Measurements from ENCODE around the gene GAS2L3.
"Not testable (repeated sequence)": the region's sequence is repeated elsewhere in the genome, so short reads cannot be mapped to it uniquely, and the experiment has no call there.

GAS2L3 gene

DNA sequence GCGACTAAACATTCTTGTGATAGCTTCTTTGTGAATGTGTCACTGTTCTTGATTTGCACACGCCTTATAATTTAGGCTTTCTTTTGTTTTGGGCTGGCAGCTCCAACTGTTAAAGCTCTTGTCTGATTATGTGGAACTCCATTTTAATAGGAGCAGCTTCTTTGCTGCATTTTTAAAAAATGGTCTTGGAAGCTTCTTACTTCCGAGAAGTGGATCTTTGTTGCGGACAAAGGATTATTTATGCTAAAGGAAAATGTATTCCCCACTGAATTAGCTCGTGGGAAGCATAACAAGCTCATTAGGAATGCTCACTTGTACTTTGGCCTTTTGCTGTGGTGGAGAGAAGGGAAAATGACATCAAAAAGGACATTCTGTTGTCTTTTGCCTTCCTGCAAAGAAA, 20.0 kb downstream of the GAS2L3 start:
- no peak overlapping the region for H3K27ac Mint-ChIP-seq
- peaks cover 42% of the 10 kb centered on the region for H3K36me3 Mint-ChIP-seq (ENCODE audit: low read depth)
- peaks cover 22% of the 10 kb centered on the region for H3K9me3 Mint-ChIP-seq
- no peaks in the 10 kb centered on the region for H3K27me3 Mint-ChIP-seq
- no peaks in the 10 kb centered on the region for H3K4me1 Mint-ChIP-seq (ENCODE audit: low read depth)
- intact Hi-C loops (cut with micrococcal nuclease): no loop called here
- no peak overlapping the region for H3K4me3 Mint-ChIP-seq

DNA sequence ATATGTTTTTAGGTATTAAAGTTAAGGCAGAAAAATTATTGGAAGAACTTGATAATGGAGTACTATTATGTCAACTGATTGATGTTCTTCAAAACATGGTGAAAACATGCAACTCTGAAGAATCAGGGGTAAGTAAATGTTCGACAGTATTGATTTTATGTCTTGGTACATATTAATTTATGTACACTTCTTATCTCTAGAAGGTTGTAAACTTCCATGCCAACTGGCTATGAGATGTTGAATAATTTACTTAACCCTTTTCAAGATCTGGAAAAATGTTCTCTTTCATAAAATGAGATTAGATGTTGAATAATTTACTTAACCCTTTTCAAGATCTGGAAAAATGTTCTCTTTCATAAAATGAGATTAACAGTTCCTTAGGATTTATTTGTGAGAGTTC, 28.1 kb downstream of the GAS2L3 start:
- peaks cover 21% of the 10 kb centered on the region for H3K4me1 Mint-ChIP-seq (ENCODE audit: low read depth)
- no peak overlapping the region for H3K4me3 Mint-ChIP-seq
- no peak overlapping the region for H3K27ac Mint-ChIP-seq
- H3K9me3 Mint-ChIP-seq: no peaks in the 10 kb centered on the region
- intact Hi-C loops (cut with micrococcal nuclease): no loop called here
- H3K27me3 Mint-ChIP-seq: no peaks in the 10 kb centered on the region
- H3K36me3 Mint-ChIP-seq (ENCODE audit: low read depth): peaks cover 60% of the 10 kb centered on the region

DNA sequence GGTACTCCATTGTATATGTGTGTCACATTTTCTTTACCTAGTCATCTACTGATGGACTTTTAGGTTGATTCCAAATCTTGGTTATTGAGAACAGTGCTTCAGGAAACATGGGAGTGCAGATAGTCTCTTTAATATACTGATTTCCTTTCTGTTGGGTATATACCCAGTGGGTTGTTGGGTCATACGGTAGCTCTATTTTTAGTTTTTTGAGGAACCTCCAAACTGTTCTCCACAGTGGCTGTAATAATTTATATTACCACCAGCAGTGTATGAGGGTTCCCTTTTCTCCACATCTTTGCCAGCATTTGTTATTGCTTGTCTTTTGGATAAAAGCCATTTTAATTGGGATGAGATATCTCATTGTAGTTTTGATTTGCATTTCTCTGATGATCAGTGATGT, 29.5 kb downstream of the GAS2L3 start:
- intact Hi-C loops (cut with micrococcal nuclease); H3K4me3 Mint-ChIP-seq; H3K9me3 Mint-ChIP-seq; H3K27ac Mint-ChIP-seq; H3K27me3 Mint-ChIP-seq: not testable (repeated sequence)
- Mint-ChIP-seq H3K36me3 (ENCODE audit: low read depth) (peaks cover 73% of the 10 kb centered on the region), H3K4me1 (ENCODE audit: low read depth) (peaks cover 35% of the 10 kb centered on the region)

DNA sequence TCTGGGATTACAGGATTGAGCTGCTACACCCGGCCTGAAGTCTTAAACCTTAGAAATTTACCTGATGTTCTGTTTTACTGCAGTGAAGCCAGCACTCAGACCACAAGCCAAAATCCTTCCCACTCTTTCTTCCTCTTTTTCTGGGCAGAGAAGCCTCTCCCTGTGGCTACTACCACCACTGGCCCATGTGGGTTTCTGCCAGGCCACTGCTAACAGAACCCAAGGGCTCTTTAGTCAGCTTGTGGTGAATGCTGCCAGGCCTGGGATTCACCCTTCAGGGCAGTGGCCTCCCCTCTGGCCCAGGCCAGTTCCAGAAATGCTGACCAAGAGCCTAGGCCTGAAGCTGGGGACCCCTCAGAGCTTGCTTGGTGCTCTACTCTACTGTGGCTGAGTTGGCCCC, 35.3 kb downstream of the GAS2L3 start:
- peak overlapping the region; percentile 85 for H3K27ac Mint-ChIP-seq
- H3K27me3 Mint-ChIP-seq: no peaks in the 10 kb centered on the region
- no peaks in the 10 kb centered on the region for H3K9me3 Mint-ChIP-seq
- H3K36me3 Mint-ChIP-seq (ENCODE audit: low read depth): peaks cover 60% of the 10 kb centered on the region
- peaks cover 53% of the 10 kb centered on the region for H3K4me1 Mint-ChIP-seq (ENCODE audit: low read depth)
- H3K4me3 Mint-ChIP-seq: peak overlapping the region; percentile 41
- intact Hi-C loops (cut with micrococcal nuclease): loop anchor here (5.0 kb wide), 1 partner anchor 41 kb away; no protein-coding TSS in a partner anchor

DNA sequence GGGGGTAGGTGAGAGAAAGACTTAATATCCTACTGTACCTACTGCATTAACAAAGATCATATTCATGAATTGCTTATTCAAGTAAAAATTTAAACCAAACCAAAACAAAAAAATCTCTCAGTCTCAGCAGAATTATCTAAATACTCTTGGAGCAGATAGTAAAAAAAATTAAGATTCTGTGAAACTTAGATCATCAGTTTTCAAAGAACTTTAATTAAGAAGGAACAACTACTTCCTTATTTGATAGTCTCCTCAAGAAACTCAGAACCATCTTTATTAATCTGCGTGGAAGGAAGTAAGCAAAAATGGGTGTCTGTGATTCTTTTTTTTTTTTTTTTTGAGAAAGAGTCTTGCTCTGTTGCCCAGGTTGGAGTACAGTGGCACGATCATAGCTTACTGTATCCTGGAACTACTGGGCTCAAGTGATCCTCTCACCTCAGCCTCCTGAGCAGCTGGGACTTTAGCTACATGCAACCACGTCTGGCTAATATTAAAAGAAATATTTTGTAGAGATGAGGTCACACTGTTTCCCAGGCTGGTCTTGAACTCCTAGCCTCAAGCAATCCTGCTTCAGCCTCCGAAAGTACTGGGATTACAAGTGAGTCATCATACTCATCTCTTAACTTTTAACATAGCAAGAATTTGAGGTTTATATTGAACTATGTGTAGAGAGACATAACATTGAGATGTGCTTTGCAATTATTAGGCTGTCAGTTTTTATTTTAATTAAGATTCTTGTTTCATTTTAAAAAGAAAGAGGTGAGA, 37.4 kb downstream of the GAS2L3 start:
- peaks cover 50% of the 10 kb centered on the region for H3K4me1 Mint-ChIP-seq (ENCODE audit: low read depth)
- intact Hi-C loops (cut with micrococcal nuclease): no loop called here
- H3K36me3 Mint-ChIP-seq (ENCODE audit: low read depth): peaks cover 54% of the 10 kb centered on the region
- H3K4me3 Mint-ChIP-seq: peak overlapping the region; percentile 23
- H3K27me3 Mint-ChIP-seq: no peaks in the 10 kb centered on the region
- H3K27ac Mint-ChIP-seq: peak overlapping the region; percentile 85
- H3K9me3 Mint-ChIP-seq: no peaks in the 10 kb centered on the region

DNA sequence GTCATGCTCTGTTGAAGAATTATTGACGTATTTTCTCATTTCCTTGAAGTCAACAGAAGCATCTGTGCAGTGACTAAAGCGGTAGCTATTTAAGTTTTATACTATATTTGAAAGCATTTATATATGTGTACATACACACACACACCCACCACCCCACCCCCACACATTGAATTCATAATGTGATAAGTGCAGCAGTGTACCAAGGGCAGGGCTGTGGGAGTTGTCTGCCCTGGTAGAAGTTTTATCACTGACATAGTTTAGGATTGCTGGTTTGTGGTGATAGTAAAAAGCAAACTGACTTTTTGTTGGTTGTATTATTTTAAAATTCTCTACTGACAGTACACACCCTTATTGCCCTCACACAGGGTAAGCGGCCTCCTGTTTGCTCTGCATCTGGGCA, 39.1 kb downstream of the GAS2L3 start:
- Mint-ChIP-seq H3K36me3 (ENCODE audit: low read depth) (peaks cover 52% of the 10 kb centered on the region), H3K27ac (no peak overlapping the region), H3K4me3 (no peak overlapping the region), H3K27me3 (no peaks in the 10 kb centered on the region), H3K4me1 (ENCODE audit: low read depth) (peaks cover 35% of the 10 kb centered on the region), H3K9me3 (no peaks in the 10 kb centered on the region)
- intact Hi-C loops (cut with micrococcal nuclease): no loop called here

DNA sequence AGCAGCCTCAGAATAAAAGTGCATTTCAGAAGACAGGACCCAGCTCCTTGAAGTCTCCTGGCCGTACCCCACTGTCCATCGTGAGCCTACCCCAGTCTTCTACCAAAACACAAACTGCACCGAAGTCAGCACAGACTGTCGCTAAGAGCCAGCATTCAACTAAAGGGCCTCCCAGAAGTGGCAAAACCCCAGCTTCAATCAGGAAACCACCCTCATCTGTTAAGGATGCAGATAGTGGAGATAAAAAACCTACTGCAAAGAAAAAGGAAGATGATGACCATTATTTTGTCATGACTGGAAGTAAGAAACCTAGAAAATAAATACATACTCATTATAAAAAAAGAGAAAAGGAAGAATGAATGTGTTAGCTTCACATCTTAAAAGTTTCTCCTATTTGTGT, 51.1 kb downstream of the GAS2L3 start:
- H3K27me3 Mint-ChIP-seq: no peaks in the 10 kb centered on the region
- intact Hi-C loops (cut with micrococcal nuclease): no loop called here
- no peaks in the 10 kb centered on the region for H3K4me1 Mint-ChIP-seq (ENCODE audit: low read depth)
- no peak overlapping the region for H3K27ac Mint-ChIP-seq
- peaks cover 13% of the 10 kb centered on the region for H3K36me3 Mint-ChIP-seq (ENCODE audit: low read depth)
- H3K9me3 Mint-ChIP-seq: no peaks in the 10 kb centered on the region
- no peak overlapping the region for H3K4me3 Mint-ChIP-seq

DNA sequence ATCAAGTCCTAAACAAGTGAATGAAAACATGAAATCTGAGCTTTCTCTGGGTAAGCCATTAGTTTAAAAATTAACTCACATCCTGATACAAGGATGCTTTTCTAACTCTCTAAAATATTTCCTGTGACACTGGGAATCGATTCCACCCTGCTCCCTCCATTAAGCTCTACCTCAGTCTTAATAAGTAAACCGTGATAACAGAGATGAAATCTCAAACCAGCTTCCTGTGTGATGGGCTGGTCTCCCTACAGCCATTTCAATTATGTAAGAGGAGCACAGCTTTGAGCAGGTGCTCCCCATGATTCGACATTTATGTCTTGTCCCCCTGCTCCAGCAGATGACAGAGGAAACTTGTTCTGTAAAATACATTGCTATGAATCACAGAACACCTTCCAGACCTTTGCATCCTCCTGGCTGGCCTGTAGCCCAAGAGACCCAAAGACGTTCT, 59.0 kb downstream of the GAS2L3 start:
- Mint-ChIP-seq H3K27ac (no peak overlapping the region), H3K4me3 (no peak overlapping the region), H3K27me3 (no peaks in the 10 kb centered on the region), H3K36me3 (ENCODE audit: low read depth) (peaks cover 13% of the 10 kb centered on the region), H3K9me3 (no peaks in the 10 kb centered on the region), H3K4me1 (ENCODE audit: low read depth) (peaks cover 11% of the 10 kb centered on the region)
- intact Hi-C loops (cut with micrococcal nuclease): no loop called here

DNA sequence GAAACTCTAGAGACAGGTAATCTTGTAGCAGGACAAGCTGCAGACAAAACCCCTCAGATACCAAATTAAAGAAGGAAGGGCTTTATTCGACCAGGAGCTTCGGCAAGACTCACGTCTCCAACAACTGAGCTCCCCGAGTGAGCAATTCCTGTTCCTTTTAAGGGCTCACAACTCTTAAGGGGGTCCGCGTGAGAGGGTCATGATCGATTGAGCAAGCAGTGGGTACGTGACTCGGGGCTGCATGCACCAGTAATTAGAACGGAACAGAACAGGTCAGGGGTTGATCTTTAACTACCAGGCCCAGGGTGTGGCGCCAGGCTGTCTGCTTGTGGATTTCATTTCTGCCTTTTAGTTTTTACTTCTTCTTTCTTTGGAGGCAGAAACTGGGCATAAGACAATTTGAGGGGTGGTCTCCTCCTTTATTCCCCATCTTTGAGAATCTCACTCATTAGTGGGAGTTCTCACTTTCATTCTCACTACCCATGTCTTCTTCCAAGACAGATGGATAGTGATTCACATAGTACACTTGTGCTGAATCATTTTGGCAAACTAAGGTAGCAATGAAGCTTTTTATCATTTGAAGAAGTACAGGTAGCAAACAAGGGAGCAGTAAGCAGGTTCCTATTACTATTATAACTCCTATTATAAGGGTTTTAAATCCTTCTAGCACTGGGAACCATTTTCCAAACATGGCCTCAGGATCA, 59.8 kb downstream of the GAS2L3 start:
- H3K36me3 Mint-ChIP-seq (ENCODE audit: low read depth): peaks cover 13% of the 10 kb centered on the region
- H3K4me1 Mint-ChIP-seq (ENCODE audit: low read depth): peaks cover 11% of the 10 kb centered on the region
- H3K27ac Mint-ChIP-seq; intact Hi-C loops (cut with micrococcal nuclease); H3K4me3 Mint-ChIP-seq; H3K27me3 Mint-ChIP-seq; H3K9me3 Mint-ChIP-seq: not testable (repeated sequence)

DNA sequence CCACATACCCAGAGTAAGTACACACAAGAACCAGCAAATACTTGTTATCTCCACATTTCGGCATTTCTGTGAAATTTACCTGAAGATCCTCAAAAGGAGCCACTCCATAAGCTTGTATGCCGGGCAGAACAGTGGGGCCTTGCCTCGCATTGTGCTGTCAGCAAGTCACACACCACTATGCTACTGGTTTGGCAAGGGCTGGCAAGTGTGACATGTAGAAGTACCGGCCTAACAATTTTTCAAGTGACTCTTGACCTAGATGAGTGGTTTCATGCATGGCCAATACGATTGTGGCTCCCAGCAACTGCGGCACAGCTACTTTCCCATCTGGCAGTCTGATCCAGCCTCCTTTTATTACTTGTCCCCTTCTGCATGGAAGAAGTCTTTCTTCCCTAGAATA, 69.8 kb downstream of the GAS2L3 start:
- Mint-ChIP-seq H3K27me3 (no peaks in the 10 kb centered on the region), H3K4me3 (no peak overlapping the region), H3K4me1 (ENCODE audit: low read depth) (peaks cover 8% of the 10 kb centered on the region), H3K36me3 (ENCODE audit: low read depth) (peaks cover 30% of the 10 kb centered on the region), H3K27ac (no peak overlapping the region), H3K9me3 (peaks cover 23% of the 10 kb centered on the region)
- intact Hi-C loops (cut with micrococcal nuclease): no loop called here

DNA sequence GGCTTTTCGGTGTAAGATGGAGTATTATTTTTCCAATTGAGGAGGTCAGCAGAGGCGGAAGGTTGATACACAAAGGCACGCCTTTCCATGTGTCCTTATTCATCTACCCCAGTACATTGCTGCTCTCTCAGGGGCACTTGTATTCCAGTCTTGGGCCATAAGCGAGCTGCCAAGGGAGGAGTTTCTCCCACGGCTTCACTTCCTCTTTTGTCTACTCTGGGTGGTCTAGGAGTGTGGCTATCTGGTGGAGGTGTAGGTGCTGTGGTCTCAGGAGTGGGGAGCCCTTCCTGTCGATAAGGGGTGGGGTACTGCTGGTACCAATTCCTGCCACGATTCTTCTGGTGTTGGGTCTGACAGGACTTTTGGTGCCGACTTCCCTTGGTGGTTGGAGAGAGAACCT, 73.4 kb downstream of the GAS2L3 start:
- Mint-ChIP-seq H3K27ac (no peak overlapping the region), H3K36me3 (ENCODE audit: low read depth) (peaks cover 22% of the 10 kb centered on the region), H3K4me3 (no peak overlapping the region), H3K9me3 (peaks cover 14% of the 10 kb centered on the region), H3K27me3 (no peaks in the 10 kb centered on the region), H3K4me1 (ENCODE audit: low read depth) (peaks cover 10% of the 10 kb centered on the region)
- intact Hi-C loops (cut with micrococcal nuclease): no loop called here

DNA sequence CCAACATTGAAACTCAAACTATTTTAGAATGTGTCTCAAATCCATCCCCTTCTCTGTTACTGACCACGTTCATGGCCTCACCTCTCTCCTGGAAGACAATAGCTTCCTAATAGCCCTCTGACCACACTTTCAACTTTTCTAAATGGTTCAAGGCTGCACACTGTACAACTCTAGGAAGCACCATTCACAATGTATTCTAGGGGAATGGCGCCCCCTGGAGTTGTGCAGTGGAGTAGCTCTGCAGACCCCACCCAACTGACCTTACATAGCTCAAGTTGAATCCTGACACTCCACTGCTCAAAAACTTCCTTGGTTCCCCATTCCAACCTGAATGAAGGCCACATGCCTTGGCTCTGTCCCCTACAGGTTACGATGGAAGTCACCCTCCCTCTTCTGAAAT, 77.6 kb downstream of the GAS2L3 start:
- Mint-ChIP-seq H3K27ac (no peak overlapping the region), H3K9me3 (no peaks in the 10 kb centered on the region), H3K4me3 (no peak overlapping the region), H3K36me3 (ENCODE audit: low read depth) (no peaks in the 10 kb centered on the region), H3K27me3 (peaks cover 8% of the 10 kb centered on the region), H3K4me1 (ENCODE audit: low read depth) (peaks cover 10% of the 10 kb centered on the region)
- intact Hi-C loops (cut with micrococcal nuclease): no loop called here

DNA sequence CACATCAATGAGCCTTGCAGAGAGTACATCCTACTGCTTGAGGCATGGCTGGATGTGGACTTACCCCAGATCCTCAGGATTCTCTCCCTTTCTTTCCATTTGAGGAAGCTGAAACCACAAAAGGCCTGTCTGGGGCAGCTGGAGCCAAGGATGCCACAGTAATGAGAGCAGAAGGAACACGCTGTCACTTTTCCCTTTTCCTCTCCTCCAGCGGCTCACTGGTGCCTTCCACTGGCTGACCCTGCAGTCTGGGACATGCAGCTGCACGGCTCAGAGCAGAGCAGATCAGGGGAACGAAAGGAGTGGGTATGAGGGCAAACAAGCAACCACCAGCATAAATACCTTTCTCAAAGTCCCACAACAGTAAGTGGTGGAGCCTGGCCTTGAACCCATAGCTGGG, 78.2 kb downstream of the GAS2L3 start:
- Mint-ChIP-seq H3K9me3 (no peaks in the 10 kb centered on the region), H3K4me3 (no peak overlapping the region), H3K4me1 (ENCODE audit: low read depth) (peaks cover 7% of the 10 kb centered on the region), H3K27me3 (peaks cover 9% of the 10 kb centered on the region), H3K36me3 (ENCODE audit: low read depth) (no peaks in the 10 kb centered on the region), H3K27ac (no peak overlapping the region)
- intact Hi-C loops (cut with micrococcal nuclease): no loop called here

DNA sequence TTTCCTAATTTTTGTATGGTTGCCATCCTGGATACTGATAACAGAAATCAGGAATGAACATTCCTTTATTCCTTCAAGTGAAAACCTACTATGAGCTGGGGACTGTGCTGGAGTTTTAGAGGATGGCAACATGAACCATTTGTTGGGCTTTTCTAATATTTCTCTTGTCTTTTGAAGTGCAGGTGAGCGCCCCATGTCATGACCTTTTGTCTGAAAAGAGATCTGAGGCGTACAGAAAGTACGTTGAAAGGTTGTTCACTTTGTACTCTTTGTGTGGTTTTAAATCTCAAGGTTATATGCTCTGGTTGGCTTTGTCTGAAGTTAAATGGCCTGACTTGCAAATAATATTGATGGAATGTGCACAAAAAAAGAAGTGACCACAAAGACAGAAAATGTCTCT, 79.0 kb downstream of the GAS2L3 start:
- H3K36me3 Mint-ChIP-seq (ENCODE audit: low read depth): no peaks in the 10 kb centered on the region
- H3K27me3 Mint-ChIP-seq: peaks cover 10% of the 10 kb centered on the region
- intact Hi-C loops (cut with micrococcal nuclease): no loop called here
- peaks cover 5% of the 10 kb centered on the region for H3K4me1 Mint-ChIP-seq (ENCODE audit: low read depth)
- no peak overlapping the region for H3K4me3 Mint-ChIP-seq
- H3K27ac Mint-ChIP-seq: no peak overlapping the region
- H3K9me3 Mint-ChIP-seq: no peaks in the 10 kb centered on the region
